WTC11 (cell line): ENCODE data around the gene GAA. TPM values are rescaled to one million over a fixed set of nuclear protein-coding genes. Genes with fewer than 3 reads are reported as not detected.

Experiments used
- ATAC-seq: fragments of 200-7000 bp; cut with Tn5 transposase; 2 replicates; pipeline ENCODE4 v1.10.0; 2021; ENCODE audit warnings: mild to moderate bottlenecking, moderate library complexity
- CTCF ChIA-PET: fragments of 300-600 bp; sonication (Branson Sonifier 250); formaldehyde crosslinking; loops from one replicate; lab custom pipeline; 2021; ENCODE audit warnings: antibody characterized with exemption; lab: Charles Lee
- POLR2A ChIA-PET: fragments of 350-600 bp; sonication (Branson Sonifier 250); formaldehyde crosslinking; loops from one replicate; lab custom pipeline; 2021; ENCODE audit warnings: antibody characterized with exemption; lab: Charles Lee
- DNase-seq: peaks from one replicate; pipeline ENCODE4 v3.0.0; 2021; ENCODE audit warnings: low spot score
- H3K27ac Mint-ChIP-seq: 2 replicates; pipeline ENCODE4 v1.8.0; 2021; ENCODE audit warnings: mixed read lengths
- H3K27me3 Mint-ChIP-seq: 2 replicates; pipeline ENCODE4 v1.8.0; 2021; ENCODE audit warnings: low read depth, mild to moderate bottlenecking, moderate library complexity, mixed read lengths
- H3K36me3 Mint-ChIP-seq: 2 replicates; pipeline ENCODE4 v1.8.0; 2021; ENCODE audit warnings: mixed read lengths
- H3K4me1 Mint-ChIP-seq: 2 replicates; pipeline ENCODE4 v1.8.0; 2022; ENCODE audit warnings: mixed read lengths
- H3K4me3 Mint-ChIP-seq: 2 replicates; pipeline ENCODE4 v1.8.0; 2021; ENCODE audit warnings: mild to moderate bottlenecking, moderate library complexity, mixed read lengths
- H3K9me3 Mint-ChIP-seq: 2 replicates; pipeline ENCODE4 v1.8.0; 2021; ENCODE audit warnings: mixed read lengths
- CDX4 ChIP-seq: fragments of 250-450 bp; sonication (Bioruptor Pico); IDR thresholded peaks from 2 replicates; pipeline ENCODE4 v1.9.0; 2021; ENCODE audit warnings: moderate library complexity, mild to moderate bottlenecking, inconsistent platforms, borderline replicate concordance
- ERG ChIP-seq: fragments of 250-450 bp; sonication (Bioruptor Pico); IDR thresholded peaks from 2 replicates; pipeline ENCODE4 v1.8.0; 2021; ENCODE audit warnings: mild to moderate bottlenecking
- FOXP1 ChIP-seq: sonication (generic); formaldehyde crosslinking; IDR thresholded peaks from 2 replicates; pipeline ENCODE4 v1.8.0; 2022; ENCODE audit warnings: missing genetic modification reagents, mild to moderate bottlenecking, moderate library complexity, borderline replicate concordance
- GTF2I ChIP-seq: fragments of 250-450 bp; sonication (Bioruptor Pico); conservative IDR thresholded peaks from 2 replicates; pipeline ENCODE4 v1.4.0; 2021; ENCODE audit warnings: mild to moderate bottlenecking
- HMGXB4 ChIP-seq: sonication (generic); formaldehyde crosslinking; IDR thresholded peaks from 2 replicates; pipeline ENCODE4 v1.8.1; 2023; ENCODE audit warnings: mild to moderate bottlenecking, moderate library complexity, missing genetic modification reagents
- MLX ChIP-seq: sonication (generic); formaldehyde crosslinking; IDR thresholded peaks from 2 replicates; pipeline ENCODE4 v1.8.1; 2023; ENCODE audit warnings: mild to moderate bottlenecking, missing genetic modification reagents, moderate library complexity
- RORB ChIP-seq: fragments of 250-450 bp; sonication (Bioruptor Pico); IDR thresholded peaks from 2 replicates; pipeline ENCODE4 v1.9.0; 2021; ENCODE audit warnings: mild to moderate bottlenecking
- TEAD1 ChIP-seq: sonication (generic); formaldehyde crosslinking; IDR thresholded peaks from 2 replicates; pipeline ENCODE4 v1.8.0; 2022; ENCODE audit warnings: mild to moderate bottlenecking, missing genetic modification reagents
- TEAD4 ChIP-seq: sonication (generic); formaldehyde crosslinking; IDR thresholded peaks from 2 replicates; pipeline ENCODE4 v1.8.0; 2022; ENCODE audit warnings: mild to moderate bottlenecking, missing genetic modification reagents
- ZNF263 ChIP-seq: sonication (generic); formaldehyde crosslinking; IDR thresholded peaks from 2 replicates; pipeline ENCODE4 v1.8.1; 2022; ENCODE audit warnings: low read depth, mild to moderate bottlenecking, moderate library complexity, missing genetic modification reagents
- ZNF416 ChIP-seq: fragments of 250-450 bp; sonication (Bioruptor Pico); IDR thresholded peaks from 2 replicates; pipeline ENCODE4 v1.9.0; 2021; ENCODE audit warnings: mild to moderate bottlenecking, inconsistent platforms
- total RNA-seq: library from RNA; stranded (reverse); gene quantifications from 3 replicates; pipeline ENCODE4 v1.2.3, GENCODE V29; 2021
- TF ChIP-seq, protein P1 (sequence below): sonication (generic); formaldehyde crosslinking; IDR thresholded peaks from 2 replicates; pipeline ENCODE4 v1.8.0; 2023; ENCODE audit warnings: missing genetic modification reagents, mild to moderate bottlenecking, borderline replicate concordance
- TF ChIP-seq, protein P2 (sequence below): fragments of 200-600 bp; IDR thresholded peaks from 2 replicates; pipeline ENCODE4 v1.8.0; 2022; ENCODE audit warnings: antibody characterized with exemption
- TF ChIP-seq, protein P3 (sequence below): fragments of 250-450 bp; sonication (Bioruptor Pico); IDR thresholded peaks from 2 replicates; pipeline ENCODE4 v1.9.0; 2021; ENCODE audit warnings: mild to moderate bottlenecking
- TF ChIP-seq, protein P4 (sequence below): sonication (generic); formaldehyde crosslinking; IDR thresholded peaks from 2 replicates; pipeline ENCODE4 v1.8.0; 2023; ENCODE audit warnings: mild to moderate bottlenecking, missing genetic modification reagents

Gene GAA
- total RNA-seq, 1 experiment from 2014 or later: 91.6 TPM

- TF ChIP-seq, protein P1, sequence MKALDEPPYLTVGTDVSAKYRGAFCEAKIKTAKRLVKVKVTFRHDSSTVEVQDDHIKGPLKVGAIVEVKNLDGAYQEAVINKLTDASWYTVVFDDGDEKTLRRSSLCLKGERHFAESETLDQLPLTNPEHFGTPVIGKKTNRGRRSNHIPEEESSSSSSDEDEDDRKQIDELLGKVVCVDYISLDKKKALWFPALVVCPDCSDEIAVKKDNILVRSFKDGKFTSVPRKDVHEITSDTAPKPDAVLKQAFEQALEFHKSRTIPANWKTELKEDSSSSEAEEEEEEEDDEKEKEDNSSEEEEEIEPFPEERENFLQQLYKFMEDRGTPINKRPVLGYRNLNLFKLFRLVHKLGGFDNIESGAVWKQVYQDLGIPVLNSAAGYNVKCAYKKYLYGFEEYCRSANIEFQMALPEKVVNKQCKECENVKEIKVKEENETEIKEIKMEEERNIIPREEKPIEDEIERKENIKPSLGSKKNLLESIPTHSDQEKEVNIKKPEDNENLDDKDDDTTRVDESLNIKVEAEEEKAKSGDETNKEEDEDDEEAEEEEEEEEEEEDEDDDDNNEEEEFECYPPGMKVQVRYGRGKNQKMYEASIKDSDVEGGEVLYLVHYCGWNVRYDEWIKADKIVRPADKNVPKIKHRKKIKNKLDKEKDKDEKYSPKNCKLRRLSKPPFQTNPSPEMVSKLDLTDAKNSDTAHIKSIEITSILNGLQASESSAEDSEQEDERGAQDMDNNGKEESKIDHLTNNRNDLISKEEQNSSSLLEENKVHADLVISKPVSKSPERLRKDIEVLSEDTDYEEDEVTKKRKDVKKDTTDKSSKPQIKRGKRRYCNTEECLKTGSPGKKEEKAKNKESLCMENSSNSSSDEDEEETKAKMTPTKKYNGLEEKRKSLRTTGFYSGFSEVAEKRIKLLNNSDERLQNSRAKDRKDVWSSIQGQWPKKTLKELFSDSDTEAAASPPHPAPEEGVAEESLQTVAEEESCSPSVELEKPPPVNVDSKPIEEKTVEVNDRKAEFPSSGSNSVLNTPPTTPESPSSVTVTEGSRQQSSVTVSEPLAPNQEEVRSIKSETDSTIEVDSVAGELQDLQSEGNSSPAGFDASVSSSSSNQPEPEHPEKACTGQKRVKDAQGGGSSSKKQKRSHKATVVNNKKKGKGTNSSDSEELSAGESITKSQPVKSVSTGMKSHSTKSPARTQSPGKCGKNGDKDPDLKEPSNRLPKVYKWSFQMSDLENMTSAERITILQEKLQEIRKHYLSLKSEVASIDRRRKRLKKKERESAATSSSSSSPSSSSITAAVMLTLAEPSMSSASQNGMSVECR (CRISPR knock-in tag): no peak
- TF ChIP-seq, protein P2, sequence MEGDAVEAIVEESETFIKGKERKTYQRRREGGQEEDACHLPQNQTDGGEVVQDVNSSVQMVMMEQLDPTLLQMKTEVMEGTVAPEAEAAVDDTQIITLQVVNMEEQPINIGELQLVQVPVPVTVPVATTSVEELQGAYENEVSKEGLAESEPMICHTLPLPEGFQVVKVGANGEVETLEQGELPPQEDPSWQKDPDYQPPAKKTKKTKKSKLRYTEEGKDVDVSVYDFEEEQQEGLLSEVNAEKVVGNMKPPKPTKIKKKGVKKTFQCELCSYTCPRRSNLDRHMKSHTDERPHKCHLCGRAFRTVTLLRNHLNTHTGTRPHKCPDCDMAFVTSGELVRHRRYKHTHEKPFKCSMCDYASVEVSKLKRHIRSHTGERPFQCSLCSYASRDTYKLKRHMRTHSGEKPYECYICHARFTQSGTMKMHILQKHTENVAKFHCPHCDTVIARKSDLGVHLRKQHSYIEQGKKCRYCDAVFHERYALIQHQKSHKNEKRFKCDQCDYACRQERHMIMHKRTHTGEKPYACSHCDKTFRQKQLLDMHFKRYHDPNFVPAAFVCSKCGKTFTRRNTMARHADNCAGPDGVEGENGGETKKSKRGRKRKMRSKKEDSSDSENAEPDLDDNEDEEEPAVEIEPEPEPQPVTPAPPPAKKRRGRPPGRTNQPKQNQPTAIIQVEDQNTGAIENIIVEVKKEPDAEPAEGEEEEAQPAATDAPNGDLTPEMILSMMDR: 0 out of 2 replicates have a peak, but pooled peaks have one; percentile 28
- TF ChIP-seq, protein P3, sequence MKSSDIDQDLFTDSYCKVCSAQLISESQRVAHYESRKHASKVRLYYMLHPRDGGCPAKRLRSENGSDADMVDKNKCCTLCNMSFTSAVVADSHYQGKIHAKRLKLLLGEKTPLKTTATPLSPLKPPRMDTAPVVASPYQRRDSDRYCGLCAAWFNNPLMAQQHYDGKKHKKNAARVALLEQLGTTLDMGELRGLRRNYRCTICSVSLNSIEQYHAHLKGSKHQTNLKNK (CRISPR knock-in tag): no peak
- TF ChIP-seq GTF2I (CRISPR knock-in tag): no peak
- no peak for TF ChIP-seq RORB (CRISPR knock-in tag)
- TF ChIP-seq, protein P4, sequence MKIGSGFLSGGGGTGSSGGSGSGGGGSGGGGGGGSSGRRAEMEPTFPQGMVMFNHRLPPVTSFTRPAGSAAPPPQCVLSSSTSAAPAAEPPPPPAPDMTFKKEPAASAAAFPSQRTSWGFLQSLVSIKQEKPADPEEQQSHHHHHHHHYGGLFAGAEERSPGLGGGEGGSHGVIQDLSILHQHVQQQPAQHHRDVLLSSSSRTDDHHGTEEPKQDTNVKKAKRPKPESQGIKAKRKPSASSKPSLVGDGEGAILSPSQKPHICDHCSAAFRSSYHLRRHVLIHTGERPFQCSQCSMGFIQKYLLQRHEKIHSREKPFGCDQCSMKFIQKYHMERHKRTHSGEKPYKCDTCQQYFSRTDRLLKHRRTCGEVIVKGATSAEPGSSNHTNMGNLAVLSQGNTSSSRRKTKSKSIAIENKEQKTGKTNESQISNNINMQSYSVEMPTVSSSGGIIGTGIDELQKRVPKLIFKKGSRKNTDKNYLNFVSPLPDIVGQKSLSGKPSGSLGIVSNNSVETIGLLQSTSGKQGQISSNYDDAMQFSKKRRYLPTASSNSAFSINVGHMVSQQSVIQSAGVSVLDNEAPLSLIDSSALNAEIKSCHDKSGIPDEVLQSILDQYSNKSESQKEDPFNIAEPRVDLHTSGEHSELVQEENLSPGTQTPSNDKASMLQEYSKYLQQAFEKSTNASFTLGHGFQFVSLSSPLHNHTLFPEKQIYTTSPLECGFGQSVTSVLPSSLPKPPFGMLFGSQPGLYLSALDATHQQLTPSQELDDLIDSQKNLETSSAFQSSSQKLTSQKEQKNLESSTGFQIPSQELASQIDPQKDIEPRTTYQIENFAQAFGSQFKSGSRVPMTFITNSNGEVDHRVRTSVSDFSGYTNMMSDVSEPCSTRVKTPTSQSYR (CRISPR knock-in tag): 0 out of 2 replicates have a peak, but pooled peaks have one; percentile 55
- TF ChIP-seq TEAD1 (CRISPR knock-in tag): 0 out of 2 replicates have a peak, but pooled peaks have one; percentile 42
- TF ChIP-seq MLX: no peak
- no peak for TF ChIP-seq CDX4 (CRISPR knock-in tag)
- no peak for TF ChIP-seq ZNF416
- TF ChIP-seq FOXP1: no peak
- peak; percentile 81; the same call in 1 of the 2 replicates for TF ChIP-seq TEAD4 (CRISPR knock-in tag)
Measured at GRCh38 chr17:80124351-80124981, 23.1 kb downstream of the GAA start (continued).

DNA sequence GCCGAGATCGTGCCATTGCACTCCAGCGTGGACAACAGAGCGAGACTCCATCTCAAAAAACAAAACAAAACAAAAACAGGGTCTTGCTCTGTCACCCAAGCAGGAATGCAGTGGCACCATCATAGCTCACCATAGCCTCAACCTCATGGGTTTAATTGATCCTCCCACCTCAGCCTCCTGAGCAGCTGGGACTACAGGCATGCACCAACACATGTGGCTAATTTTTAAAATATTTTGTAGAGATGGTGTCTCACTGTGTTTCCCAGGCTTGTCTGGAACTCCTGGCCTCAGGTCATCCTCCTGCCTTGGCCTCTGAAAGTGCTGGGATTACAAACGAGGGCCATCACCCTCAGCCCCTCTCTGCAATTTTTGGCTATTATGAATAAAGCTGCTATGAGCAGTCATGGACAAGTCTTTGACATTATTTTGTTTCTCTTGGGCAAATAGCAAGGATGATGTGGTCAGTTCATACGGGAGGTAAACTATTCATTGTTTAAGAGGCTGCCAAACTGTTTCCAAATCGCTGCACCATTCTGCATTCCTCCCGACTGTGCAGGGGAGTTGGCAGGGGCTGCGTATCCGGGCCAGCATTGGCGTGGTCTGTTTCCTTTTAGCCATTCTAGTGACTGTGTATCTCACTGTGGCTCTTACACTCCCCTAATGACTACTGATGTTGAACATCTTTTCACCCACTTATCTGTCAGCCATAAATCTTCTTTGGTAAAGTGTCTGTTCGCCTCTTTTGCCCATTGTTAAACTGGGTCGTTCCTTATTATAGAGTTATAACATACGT lies 24.5 kb downstream of the GAA start:
- ATAC-seq (no peak), DNase-seq (no peak)
- Mint-ChIP-seq H3K4me3 (no peak overlapping the region), H3K9me3 (no peaks in the 10 kb centered on the region), H3K27ac (no peak overlapping the region), H3K27me3 (no peaks in the 10 kb centered on the region), H3K36me3 (no peaks in the 10 kb centered on the region), H3K4me1 (peaks cover 23% of the 10 kb centered on the region)
- POLR2A ChIA-PET: no interaction called here
- CTCF ChIA-PET: interaction anchor here (0.6 to 5.4 kb wide), 5 partner anchors 25 to 120 kb away, joined by 3 to 107 read pairs (median 8); partner anchors contain the start of gene GAA
- TF ChIP-seq HMGXB4 (CRISPR knock-in tag) (no peak), ERG (CRISPR knock-in tag) (no peak), ZNF263 (CRISPR knock-in tag) (no peak)
